Muscle layer of colon (tissue), 2 donors: ENCODE data around the gene BOC.

Experiments
- H3K27ac ChIP-seq: one replicate; pipeline ENCODE4 v1.7.0; 2013; ENCODE audit warnings: low read depth, mild to moderate bottlenecking, low read length, moderate library complexity
- H3K27me3 ChIP-seq, 2 donors: one replicate each; pipeline ENCODE4 v1.7.0; 2013; ENCODE audit warnings: low read length in 2 of 2, mild to moderate bottlenecking in 2 of 2; ENCODE audit not compliant: insufficient read depth in 2 of 2, control insufficient read depth in 1 of 2
- H3K36me3 ChIP-seq: one replicate; pipeline ENCODE4 v1.7.0; 2013; ENCODE audit warnings: mild to moderate bottlenecking, low read length; ENCODE audit not compliant: insufficient read depth
- H3K4me1 ChIP-seq: one replicate; pipeline ENCODE4 v1.7.0; 2013; ENCODE audit warnings: mild to moderate bottlenecking, low read length; ENCODE audit not compliant: insufficient read depth
- H3K4me3 ChIP-seq, 2 donors: one replicate each; pipeline ENCODE4 v1.7.0; 2013; ENCODE audit warnings: low read length in 2 of 2, low read depth in 1 of 2, mild to moderate bottlenecking in 1 of 2, moderate library complexity in 1 of 2
- H3K9ac ChIP-seq: one replicate; pipeline ENCODE4 v1.7.0; 2013; ENCODE audit warnings: low read length
- H3K9me3 ChIP-seq: one replicate; pipeline ENCODE4 v1.7.0; 2013; ENCODE audit warnings: mild to moderate bottlenecking, low read length
- donor health status: abdominal sarcoma.
- donor health status: Adenocarcinoma of cecum.

BOC gene

DNA sequence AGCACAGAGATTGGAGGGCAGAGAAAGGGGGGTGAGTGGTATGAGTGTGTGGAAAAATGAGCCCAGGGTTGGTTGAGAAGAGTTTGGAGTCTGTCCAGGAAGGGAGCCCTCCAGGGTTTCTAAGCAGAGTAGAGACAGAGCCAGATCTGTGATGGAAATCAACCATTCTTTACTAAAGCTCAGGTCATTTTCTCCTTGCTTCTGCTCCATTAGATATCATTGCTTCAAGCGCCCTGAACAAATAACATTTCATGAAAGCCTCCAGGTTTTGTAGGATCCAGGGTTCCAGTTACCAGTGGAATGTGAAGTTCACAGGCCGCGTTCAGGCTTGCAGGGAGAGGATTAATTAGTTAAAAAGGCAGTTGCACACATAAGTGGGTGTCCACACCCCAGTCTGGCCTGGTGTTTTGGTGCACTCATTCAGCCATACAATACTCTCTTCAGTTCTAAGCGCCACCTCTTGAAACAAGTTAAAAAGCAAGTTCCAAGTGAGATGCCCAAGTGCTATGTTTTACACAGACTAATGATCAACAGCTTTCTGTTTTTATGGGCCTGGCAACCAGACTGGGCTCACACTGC is 16.4 kb upstream of the BOC start:
- peak overlapping the region; percentile 73 for H3K27ac ChIP-seq

DNA sequence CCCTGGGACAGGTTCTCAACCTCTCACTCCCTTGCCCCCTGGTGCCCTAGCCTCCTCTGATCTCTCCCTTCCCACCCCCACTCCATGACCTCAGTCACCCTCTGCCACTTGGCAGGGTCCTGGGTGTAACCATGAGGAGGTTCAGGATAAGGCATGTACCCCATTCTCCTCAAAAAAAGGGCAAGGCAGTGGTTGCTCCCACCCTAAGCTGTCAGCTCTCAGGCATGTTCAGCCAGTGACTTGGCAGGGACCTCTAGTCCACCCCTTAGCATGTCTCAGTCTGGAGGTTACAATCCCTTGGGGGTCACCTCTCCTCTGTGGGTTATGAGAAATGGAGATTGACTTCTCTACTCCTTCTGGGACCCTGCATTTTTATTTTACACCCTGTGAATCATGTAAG is 11.0 kb upstream of the BOC start:
- Histone ChIP-seq H3K4me3 (no peak overlapping the region), H3K9ac (no peak overlapping the region), H3K9me3 (no peaks in the 10 kb centered on the region), H3K27ac (no peak overlapping the region), H3K36me3 (no peaks in the 10 kb centered on the region), H3K4me1 (peaks cover 4% of the 10 kb centered on the region), H3K27me3 (no peaks in the 10 kb centered on the region)

More for the DNA sequence above, 16.4 kb upstream of the BOC start:
- Histone ChIP-seq H3K27me3 (no peaks in the 10 kb centered on the region), H3K4me1 (peaks cover 36% of the 10 kb centered on the region), H3K9me3 (no peaks in the 10 kb centered on the region), H3K9ac (no peak overlapping the region), H3K36me3 (no peaks in the 10 kb centered on the region), H3K4me3 (no peak overlapping the region)

DNA sequence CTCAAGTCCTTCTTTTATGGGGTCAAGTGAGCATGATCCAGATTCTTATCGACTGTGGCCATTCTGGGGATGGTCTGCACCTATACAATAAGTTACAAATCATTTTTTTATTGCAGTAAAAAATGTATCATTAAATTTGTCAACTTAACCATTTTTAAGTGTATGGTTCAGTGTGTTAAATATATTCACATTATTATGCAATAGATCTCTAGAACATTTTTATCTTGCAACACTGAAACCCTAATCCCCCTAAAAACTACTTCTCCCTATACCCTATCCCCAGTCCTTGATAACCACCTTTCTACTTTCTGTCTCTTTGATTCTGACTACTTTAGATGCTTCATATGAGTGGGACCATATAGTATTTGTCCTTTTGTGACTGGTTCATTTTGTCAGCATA is 10.4 kb upstream of the BOC start:
- no peaks in the 10 kb centered on the region for H3K9me3 ChIP-seq
- H3K27ac ChIP-seq: no peak overlapping the region
- no peak overlapping the region for H3K4me3 ChIP-seq
- H3K4me1 ChIP-seq: no peaks in the 10 kb centered on the region
- H3K36me3 ChIP-seq: no peaks in the 10 kb centered on the region
- H3K9ac ChIP-seq: no peak overlapping the region
- H3K27me3 ChIP-seq: no peaks in the 10 kb centered on the region

DNA sequence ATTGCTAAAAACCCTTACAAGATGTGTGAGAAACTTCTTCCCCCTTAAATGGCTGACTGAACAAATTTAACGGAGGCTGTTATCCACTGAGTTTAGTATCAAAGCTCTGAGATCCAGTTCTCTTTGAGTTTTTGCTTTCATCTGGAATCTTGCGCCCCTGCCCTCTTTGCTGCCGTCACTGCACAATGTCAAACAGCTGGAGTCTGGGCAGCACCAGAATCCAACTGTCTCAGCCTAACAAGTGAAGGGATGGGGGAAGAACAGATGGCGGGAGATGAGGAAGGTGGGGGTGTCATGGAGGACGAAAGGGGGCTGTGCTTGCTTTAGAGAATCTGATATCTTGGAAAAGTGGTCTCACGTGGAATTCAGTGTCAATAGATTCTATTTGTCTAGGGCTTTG is 7.0 kb upstream of the BOC start:
- Histone ChIP-seq H3K9me3 (no peaks in the 10 kb centered on the region), H3K4me1 (peaks cover 2% of the 10 kb centered on the region), H3K9ac (no peak overlapping the region), H3K4me3 (no peak overlapping the region), H3K36me3 (no peaks in the 10 kb centered on the region), H3K27ac (no peak overlapping the region), H3K27me3 (no peaks in the 10 kb centered on the region)

DNA sequence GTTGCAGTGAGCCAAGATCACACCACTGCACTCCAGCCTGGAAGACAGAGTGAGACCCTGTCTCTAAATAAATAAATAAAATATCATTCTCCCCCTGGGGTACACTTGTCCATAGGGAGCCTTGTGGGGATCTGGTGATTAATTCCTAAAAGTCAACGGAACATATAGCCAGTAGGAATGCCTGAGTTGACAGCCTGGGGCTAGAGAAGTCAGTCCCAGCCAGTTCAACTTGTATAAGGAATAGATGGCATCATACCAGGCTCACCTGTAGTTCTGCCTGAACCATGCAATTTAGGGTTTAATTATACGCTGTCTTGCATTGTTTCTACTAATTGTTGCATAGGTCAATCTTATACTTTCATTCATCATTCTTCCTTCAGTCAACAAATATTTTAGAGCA is 5.9 kb upstream of the BOC start:
- Histone ChIP-seq H3K4me1 (peaks cover 12% of the 10 kb centered on the region), H3K4me3 (no peak overlapping the region), H3K9ac (no peak overlapping the region), H3K36me3 (no peaks in the 10 kb centered on the region), H3K9me3 (no peaks in the 10 kb centered on the region), H3K27me3 (no peaks in the 10 kb centered on the region), H3K27ac (no peak overlapping the region)

DNA sequence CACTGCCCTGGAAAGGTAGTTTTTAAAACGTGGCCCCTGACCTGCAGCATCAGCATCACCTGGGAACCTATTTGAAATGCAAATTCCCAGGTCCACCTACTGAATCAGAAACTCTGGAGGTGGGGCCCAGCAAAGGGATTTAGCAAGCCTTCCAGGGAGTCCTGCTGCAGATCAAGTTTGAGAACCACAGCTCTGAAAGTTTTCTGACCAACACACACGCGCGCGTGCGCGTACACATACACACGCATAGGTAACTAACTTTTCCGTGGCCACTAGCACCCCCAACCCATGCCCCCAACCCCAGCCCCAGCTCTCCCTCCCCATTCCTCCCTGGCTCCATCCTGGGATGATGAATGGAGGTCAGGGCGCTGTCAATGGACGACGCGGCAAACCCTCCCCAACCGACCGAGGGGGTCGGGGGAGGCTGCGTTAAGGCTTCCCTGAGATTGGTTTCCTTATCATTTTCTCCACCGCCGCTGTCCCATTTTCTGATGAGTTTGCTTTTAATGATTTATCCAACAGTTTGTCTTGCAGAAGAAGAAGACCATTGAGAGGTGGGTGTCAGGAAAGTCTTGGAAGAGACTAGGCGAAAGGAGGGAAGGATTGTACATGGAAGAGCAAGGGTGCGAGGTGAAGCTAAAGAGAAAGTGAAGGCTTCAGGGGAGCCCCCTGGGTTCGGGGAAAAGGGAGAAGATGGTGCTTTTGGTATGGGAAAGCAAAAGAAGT is 590 bp upstream of the BOC start:
- peak overlapping the region; percentile 85 to 88 for H3K4me3 ChIP-seq

DNA sequence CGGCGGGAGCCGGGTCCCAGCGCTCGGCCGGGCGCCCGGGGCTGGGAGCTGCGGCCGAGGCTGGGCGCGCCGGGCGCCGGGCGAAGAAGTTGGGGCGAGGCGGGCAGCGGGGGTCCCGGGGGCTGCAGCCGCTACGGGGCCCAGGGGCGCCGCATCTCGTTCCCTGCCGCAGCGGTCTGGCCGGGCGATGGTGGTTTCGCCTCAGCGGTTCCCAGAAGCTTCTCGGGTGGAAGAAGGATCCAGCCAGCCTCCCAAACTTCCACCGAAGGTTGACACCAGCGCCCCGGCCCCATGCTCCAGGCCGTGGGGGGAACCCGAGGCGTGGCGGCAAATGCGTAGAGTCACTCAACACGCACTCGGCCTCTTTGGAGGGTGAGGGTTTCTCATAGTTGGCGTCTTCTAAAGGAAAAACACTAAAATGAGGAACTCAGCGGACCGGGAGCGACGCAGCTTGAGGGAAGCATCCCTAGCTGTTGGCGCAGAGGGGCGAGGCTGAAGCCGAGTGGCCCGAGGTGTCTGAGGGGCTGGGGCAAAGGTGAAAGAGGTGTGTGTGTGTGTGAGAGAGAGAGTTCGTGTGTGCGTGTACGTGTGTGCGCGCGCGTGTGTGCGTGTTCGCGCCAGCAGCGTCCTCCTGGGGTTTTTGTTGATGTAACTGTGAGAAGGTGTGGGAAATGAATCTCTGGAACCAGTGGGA is 940 bp downstream of the BOC start:
- H3K36me3 ChIP-seq: peaks cover 4% of the 10 kb centered on the region
- no peaks in the 10 kb centered on the region for H3K27me3 ChIP-seq
- peaks cover 34% of the 10 kb centered on the region for H3K4me1 ChIP-seq
- H3K4me3 ChIP-seq: peak overlapping the region; percentile 85 to 90
- H3K9ac ChIP-seq: peak overlapping the region; percentile 40
- H3K9me3 ChIP-seq: no peaks in the 10 kb centered on the region
- peak overlapping the region; percentile 77 for H3K27ac ChIP-seq

More for the DNA sequence above, 590 bp upstream of the BOC start:
- H3K36me3 ChIP-seq: no peaks in the 10 kb centered on the region
- H3K27me3 ChIP-seq: no peaks in the 10 kb centered on the region
- peak overlapping the region; percentile 98 for H3K27ac ChIP-seq
- H3K4me1 ChIP-seq: peaks cover 34% of the 10 kb centered on the region
- H3K9ac ChIP-seq: peak overlapping the region; percentile 88
- no peaks in the 10 kb centered on the region for H3K9me3 ChIP-seq

DNA sequence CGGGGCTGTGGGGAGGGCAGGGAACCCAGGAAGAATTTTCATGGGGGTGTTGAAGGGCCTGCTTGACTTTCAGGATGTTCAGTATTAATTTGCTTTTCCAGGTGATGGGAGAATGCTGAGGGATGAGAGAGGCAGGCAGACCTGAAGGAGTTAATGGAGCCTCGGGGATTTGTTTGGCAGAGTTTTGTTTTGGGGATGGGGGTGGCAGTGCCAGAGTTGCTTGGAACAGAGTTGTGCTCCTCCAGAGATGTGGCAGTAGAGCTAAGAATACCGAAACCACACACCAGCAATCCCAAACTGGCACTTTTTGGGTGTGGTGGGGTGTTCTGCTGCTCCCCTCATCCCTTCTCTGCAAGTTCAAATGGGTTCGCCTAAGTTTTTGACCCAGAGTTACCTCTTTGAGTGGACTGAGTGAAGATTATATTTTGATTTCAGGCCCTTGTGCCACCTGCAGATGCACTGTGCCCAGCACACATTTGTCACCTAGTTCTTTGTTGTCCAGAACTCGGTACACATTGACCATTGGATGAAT is 1.6 kb downstream of the BOC start:
- Histone ChIP-seq H3K9me3 (no peaks in the 10 kb centered on the region), H3K27me3 (no peaks in the 10 kb centered on the region), H3K27ac (peak overlapping the region; percentile 77), H3K4me1 (peaks cover 37% of the 10 kb centered on the region), H3K4me3 (peak overlapping the region; percentile 75 to 90), H3K36me3 (peaks cover 7% of the 10 kb centered on the region), H3K9ac (peak overlapping the region; percentile 40)

DNA sequence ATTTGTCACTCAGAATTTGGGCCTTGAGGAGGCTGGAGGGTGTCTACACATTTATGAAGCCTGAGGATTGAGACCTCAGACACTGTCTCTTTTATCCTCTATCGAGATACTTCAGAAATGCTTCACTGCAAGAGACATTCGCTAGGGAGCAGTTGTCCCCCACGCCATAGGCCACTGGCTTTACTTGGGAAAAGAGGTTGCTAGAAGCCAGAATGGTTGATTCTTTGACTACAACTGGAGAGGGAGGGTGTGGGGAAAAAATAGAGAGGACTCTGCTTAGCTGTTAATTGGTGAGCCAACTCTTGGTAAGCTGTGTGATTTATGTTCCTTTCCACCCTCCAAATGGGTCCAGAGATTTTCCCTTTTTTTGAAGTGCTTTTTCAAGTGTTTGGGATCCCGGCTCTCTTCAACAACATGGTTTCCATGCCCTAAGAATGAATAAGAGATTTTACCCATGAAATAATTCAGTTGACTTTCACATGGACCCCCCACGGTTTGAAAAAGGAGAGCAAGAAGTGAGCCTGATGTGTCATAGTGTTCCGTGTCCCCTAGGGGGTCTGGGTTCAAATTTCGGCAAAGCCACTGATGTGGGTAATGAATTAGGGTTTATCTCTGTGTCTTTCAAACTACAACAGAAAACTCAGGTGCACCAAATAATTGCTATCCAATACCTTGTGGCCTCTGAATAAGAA is 2.7 kb downstream of the BOC start:
- H3K9me3 ChIP-seq: no peaks in the 10 kb centered on the region
- peaks cover 18% of the 10 kb centered on the region for H3K36me3 ChIP-seq
- no peaks in the 10 kb centered on the region for H3K27me3 ChIP-seq
- H3K4me1 ChIP-seq: peaks cover 44% of the 10 kb centered on the region
- peak overlapping the region in 1 of 2 donors; percentile 75 for H3K4me3 ChIP-seq
- H3K27ac ChIP-seq: peak overlapping the region; percentile 77
- peak overlapping the region; percentile 40 for H3K9ac ChIP-seq

DNA sequence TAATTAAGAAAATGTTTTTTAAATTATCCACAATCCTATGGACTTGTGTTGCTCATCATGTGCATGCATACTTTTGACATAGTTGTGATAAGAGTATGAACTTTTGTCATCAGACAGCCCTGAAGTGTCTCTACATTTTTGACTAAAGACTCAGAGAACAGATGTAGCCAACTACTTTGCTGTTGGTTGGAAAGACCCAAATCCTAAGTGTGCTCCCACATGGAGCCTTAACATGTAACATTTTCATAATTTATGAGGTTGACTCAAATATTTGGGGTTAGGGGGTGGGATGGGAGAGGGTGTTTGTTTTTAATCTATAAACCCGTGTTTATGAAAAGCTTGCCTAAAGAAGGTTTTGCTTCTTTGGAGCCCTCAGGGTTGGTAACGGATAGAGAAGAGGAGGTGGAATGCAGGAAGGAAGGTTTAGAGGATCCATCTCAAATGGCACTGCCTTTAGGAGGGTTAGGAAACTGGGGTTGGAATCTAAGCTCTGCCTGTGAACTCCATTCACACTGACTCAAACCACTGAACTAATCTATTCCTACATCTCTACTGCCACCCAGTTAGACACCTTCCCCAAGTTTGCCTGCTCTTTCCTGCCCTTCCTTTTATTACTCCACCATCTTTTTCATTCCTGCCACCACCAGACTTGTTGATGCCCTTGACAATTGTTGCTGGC is 3.7 kb downstream of the BOC start:
- Histone ChIP-seq H3K27me3 (no peaks in the 10 kb centered on the region), H3K4me3 (peak overlapping the region in 1 of 2 donors; percentile 9), H3K27ac (no peak overlapping the region)

DNA sequence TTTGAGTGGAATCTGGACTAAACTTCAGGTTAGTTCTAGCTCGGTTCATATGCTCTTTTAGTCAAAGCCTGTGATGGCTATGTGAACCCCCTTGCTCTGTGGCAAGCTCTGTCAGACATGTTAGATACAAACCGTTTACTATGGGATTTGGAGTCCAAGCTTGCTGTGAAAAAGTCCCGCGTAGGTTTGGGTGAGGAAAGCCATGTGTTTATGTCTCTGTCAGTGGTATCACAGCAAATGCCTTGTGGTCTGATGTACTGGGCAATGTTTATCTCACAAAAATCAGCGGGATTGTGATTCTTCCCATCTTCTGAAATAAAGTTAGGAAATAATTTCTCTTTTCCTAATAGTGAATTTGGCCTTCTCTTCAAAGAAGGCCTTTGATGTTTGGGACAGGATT is 5.0 kb downstream of the BOC start:
- no peaks in the 10 kb centered on the region for H3K27me3 ChIP-seq
- no peak overlapping the region for H3K9ac ChIP-seq
- peaks cover 39% of the 10 kb centered on the region for H3K36me3 ChIP-seq
- H3K4me1 ChIP-seq: peaks cover 50% of the 10 kb centered on the region
- H3K4me3 ChIP-seq: no peak overlapping the region
- no peaks in the 10 kb centered on the region for H3K9me3 ChIP-seq
- H3K27ac ChIP-seq: no peak overlapping the region

More for the DNA sequence above, 3.7 kb downstream of the BOC start:
- peaks cover 26% of the 10 kb centered on the region for H3K36me3 ChIP-seq
- H3K9me3 ChIP-seq: no peaks in the 10 kb centered on the region
- H3K4me1 ChIP-seq: peaks cover 43% of the 10 kb centered on the region
- no peak overlapping the region for H3K9ac ChIP-seq
